GM03348 (cell line): Measurements from ENCODE around the gene HP.
A peak's percentile ranks its signal among the peaks of the same experiment; 100 is the strongest.

ENCODE experiments used
- DNase-seq: peaks from one replicate; pipeline ENCODE4 v3.0.0; 2012; ENCODE audit warnings: low spot score

The HP gene

DNA sequence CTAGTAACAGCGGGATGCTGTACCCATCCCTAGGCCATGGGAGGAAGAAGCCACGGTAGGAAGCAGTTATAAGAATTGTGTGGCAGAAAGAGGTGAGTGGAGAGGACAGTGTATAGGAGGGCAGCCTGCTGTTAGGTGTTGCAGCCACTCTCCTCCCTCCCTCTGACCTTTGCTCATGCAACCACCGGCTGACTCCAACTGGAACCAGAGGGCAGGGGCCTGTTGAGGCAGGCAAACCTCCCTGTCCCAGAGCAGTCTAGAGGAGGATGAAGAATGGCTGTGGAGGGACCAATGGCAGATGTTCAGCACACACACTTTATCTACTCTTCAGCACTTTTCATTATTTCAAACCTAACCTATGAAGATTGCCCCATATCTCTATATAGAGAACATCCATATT, 36.9 kb downstream of the HP start:
- no peak for DNase-seq

DNA sequence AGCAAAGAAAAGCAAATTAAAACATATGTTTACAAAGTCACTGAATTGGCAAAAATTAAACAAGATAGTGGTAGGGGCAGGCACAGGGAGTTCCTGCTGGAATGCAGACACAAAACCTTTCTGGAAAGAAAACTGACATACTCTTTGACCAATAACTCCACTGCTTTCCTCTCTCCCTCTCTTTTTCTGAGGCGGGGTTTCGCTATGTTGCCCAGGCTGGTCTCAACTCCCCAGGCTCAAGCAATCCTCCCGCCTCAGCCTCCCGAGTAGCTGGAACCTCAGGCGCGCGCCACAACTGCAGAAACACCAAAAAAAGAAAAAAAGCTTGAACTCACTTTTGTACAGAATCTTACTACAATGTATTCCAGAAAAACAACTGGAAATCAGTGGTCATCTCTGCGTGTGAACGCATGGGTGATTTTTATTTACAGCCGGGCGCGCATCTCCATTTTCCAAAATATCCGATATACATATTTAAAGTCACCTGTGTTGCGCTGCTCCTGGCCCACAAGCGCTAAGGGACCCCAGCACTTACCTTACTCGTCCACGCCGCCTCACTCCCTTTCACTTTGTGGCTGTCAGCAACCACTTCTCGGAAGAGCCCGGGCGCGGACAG, 38.6 kb downstream of the HP start:
- peak; percentile 78 for DNase-seq

DNA sequence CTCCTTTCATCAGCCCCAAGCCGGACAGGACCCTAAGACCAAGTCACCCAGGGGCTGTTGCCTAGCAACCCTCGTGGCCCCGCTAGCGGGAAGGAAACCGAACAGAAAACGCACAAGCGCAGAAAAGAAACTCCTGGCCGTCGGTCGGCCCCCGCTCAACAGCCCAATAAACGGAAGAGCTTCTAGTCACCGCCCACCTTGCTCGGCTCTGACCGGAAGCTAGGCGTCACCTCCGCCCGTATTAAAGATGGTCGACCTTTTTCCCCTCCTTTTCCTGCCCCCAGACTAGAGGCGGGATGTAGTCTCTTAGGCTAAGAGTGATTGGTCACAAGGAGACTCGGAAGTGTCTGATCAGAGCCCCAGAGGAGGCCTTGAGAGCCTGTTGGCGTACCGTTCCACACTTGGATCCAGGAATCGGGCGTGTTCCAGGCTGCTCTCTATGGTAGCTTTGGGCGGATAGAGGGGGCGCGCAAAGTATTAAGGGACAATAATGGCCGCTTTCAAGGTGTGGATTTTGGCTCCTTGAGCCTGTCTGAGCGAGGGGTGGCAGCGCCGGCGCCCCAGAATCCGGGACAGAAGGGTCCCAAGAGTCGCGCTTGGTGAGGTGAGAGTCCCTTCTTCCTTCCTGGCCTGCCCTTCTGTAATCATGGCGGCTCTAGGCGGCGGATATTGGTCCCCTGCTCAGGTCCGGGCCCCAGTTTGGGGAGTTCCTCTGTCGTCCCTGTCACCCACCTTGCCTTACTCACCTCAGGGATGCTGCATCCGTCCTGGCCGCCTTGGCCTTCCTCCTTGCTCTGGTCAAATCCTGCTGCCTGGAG, 39.4 kb downstream of the HP start, which contains the start of the genes DHX38 and TXNL4B:
Gene DHX38 (plus strand): TSS at position 400 of the 818 bp plus-strand sequence. CDS start 2,311 bp downstream, outside the sequence.
Gene TXNL4B (minus strand): TSS at position 173 of the 818 bp plus-strand sequence. CDS start 2,871 bp downstream, outside the sequence.
- DNase-seq = peak; percentile 99

DNA sequence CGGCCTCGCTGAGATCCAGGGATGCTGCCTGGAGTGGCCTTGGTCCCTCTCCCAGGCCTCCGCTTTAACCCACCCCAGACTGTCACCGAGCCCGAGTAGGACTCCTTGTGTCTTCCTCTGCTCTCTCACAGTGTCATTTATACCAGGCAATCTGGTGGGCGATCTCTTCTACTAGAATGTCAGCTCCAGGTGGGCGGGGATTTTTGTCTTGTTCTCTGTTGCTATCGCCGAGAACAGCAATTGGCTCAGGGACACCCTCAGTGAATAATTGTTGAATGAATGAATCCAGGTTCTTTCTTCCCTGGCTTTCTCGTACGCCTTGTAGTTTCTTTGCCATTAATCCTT, 39.9 kb downstream of the HP start:
- no peak for DNase-seq

DNA sequence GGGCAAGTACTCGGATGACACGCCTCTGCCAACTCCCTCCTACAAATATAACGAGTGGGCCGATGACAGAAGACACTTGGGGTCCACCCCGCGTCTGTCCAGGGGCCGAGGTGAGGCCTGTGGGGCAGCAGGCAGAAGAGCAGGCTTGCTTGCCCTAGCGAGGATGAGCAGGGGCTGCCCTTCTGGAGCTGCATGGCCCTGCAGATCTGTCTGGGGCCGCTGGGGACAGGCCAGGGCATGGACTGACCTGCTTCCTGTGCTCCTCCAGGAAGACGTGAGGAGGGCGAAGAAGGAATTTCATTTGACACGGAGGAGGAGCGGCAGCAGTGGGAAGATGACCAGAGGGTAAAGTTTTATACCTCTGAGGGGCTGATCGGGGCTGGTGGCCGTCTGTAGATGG, 44.6 kb downstream of the HP start:
- DNase-seq = no peak

DNA sequence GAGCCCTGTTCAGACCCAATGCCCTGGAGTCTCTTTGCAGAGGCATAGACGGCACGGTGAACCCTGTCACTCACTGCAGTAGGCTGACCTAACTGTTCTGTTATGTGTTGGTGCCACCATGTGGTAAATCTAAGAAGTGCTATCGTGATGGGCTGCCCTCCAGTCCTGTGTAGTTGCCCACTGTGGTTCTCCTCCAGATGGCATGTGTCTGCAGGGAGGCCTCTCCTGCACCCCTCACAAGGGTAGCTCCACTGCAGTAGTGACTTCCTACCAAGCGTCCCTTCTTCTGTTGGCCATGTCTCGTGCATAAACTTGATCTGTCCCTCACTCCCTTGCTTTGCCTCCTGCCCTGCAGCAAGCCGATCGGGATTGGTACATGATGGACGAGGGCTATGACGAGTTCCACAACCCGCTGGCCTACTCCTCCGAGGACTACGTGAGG, 45.1 kb downstream of the HP start:
- DNase-seq = peak; percentile 73

DNA sequence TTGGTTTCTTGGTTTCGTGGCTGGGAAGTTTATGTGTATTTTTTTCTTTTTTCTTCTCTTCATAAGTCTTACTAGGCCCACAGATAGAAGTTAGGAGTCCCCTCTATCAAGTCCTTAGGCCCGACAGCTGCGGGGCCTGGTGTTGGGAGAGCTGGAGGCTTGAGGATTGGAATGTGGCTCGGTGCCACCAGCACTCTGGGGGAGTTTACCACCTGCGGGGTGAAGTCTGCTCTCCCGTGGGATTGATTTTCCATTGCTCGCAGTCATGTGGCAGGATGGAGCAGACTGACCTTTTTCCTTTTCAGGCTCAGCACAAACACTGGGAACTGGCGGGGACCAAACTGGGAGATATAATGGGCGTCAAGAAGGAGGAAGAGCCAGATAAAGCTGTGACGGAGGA, 46.9 kb downstream of the HP start:
- DNase-seq = no peak

DNA sequence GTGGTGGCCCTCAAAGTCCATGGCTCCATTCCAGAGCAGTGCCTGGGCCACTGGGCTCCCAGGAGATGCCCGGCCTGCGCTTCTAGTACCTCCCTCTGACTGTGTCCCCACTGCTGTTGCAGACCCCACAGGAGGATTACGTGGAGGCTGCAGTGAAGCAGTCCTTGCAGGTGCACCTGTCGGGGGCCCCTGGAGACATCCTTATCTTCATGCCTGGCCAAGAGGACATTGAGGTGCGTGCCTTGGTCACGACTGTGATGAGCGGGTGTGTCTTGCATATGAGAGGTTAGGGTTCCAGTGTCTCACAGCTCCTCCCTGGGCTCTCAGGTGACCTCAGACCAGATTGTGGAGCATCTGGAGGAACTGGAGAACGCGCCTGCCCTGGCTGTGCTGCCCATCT, 50.6 kb downstream of the HP start:
- no peak for DNase-seq

DNA sequence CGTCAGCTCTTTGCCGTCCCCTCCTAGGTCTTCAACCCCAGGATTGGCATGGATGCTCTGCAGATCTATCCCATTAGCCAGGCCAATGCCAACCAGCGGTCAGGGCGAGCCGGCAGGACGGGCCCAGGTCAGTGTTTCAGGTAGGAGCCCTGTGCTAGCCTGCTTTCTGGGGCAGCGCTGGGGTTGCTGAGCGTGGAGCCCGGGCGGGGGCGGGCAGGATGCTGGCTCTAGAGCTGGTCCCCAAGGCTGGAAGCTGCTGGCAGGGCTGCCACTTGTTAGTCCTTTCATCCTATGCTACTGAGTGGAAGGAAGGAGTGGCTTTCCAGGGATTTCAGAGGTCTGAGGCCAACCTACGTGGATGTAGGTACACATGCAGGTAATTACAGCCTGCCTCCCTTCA, 51.7 kb downstream of the HP start:
- no peak for DNase-seq

DNA sequence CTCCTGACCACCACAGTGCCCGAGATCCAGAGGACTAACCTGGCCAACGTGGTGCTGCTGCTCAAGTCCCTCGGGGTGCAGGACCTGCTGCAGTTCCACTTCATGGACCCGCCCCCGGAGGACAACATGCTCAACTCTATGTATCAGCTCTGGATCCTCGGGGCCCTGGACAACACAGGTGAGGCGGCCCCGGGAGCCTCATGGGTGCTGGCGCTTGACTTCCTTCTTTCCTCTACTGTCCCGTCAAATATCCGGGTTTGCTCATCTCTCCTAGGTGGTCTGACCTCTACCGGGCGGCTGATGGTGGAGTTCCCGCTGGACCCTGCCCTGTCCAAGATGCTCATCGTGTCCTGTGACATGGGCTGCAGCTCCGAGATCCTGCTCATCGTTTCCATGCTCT, 53.1 kb downstream of the HP start:
- DNase-seq = no peak

DNA sequence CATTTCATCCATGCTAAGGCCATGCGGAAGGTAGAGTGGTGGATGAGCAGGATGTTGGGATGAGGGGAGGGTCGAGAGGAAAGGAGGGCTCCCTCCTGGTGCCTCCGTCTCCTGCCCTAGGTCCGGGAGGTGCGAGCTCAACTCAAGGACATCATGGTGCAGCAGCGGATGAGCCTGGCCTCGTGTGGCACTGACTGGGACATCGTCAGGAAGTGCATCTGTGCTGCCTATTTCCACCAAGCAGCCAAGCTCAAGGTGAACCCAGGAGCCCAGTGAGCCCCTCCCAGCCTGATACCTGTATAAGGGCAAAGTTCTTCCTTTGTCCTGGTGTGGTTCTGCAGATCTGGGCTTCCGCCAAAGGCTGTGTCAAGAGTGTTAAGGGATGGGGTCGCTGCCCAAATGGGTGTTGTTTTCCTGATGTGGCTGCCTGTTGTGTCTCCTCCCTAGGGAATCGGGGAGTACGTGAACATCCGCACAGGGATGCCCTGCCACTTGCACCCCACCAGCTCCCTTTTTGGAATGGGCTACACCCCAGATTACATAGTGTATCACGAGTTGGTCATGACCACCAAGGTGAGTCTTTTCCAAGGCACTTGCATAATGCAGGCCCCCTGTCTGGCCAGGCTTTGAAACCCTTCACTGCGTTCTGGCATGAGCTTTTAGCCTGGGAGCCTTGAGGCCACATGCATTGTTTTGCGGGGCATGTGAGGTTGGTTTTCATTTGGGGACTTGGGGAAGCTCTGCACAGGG, 54.2 kb downstream of the HP start:
- DNase-seq = no peak

DNA sequence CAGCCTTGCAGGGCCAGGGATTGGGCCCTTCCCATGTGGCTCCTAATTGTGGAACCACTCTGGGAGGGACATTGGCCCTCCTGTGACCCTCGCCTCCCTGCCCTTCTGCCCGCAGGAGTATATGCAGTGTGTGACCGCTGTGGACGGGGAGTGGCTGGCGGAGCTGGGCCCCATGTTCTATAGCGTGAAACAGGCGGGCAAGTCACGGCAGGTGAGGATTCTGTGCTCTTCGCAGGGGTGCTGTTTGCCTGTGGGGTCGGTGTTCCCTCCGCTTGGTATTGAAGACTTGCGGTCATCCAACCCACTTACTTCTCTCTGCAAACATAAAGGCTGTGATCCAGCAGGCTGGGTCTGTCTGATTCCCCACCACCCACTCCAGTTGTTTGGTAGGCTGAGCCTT, 55.0 kb downstream of the HP start:
- DNase-seq = no peak

DNA sequence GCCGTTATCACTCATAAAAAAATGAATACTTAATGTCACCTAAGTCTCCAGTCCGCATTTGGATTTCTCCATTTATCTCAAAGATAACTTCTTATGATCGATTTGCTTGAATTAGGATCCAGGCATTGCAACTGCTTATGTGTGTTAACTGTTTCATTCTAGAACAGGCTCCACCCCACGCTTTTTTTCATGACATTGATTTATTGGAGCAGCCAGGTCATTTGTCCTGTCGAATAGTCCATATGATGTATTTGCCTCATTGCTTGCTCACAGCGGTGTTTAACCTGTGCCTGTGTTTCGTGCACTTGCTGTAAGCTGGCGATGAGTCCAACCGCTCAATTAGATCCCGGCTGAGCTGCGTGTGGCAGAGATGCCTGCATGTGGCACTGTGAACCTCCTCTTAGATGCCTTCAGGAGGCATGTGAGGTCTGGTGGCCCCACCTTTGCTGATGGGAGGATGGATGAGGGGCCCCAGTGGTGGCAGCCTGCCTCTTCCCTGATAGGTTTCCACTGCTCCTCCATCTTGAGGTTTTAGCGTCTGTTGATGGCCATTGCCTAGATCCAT, 55.7 kb downstream of the HP start:
- DNase-seq = no peak
